ENCODE results near the gene RRAS2.
"Not testable (repeated sequence)": the region's sequence is repeated elsewhere in the genome, so short reads cannot be mapped to it uniquely, and the experiment has no call there.

Gene RRAS2

GRCh38 chr11:14357881-14358728 is 878 bp downstream of the RRAS2 start:
- H2BK5ac ChIP-seq (ENCODE audit: low read depth, low read length, poor library complexity), result peak overlapping the region; percentile 78
- H3K79me1 ChIP-seq (ENCODE audit: low read length), result peaks cover 7% of the 10 kb centered on the region
- H4K12ac ChIP-seq (ENCODE audit: low read depth, low read length), result peak overlapping the region; percentile 87
- H2BK120ac ChIP-seq (ENCODE audit: insufficient read depth, low read length, poor library complexity), result peak overlapping the region; percentile 64
- H2AFZ ChIP-seq (ENCODE audit: insufficient read depth, low read length, poor library complexity), result peak overlapping the region; percentile 86
- H2AK5ac ChIP-seq (ENCODE audit: low read length), result no peak overlapping the region
- peak overlapping the region; percentile 65 for H4K8ac ChIP-seq (ENCODE audit: low read depth, low read length)
- no peaks in the 10 kb centered on the region for H3K36me3 ChIP-seq (ENCODE audit: control insufficient read depth in 1 of 2, insufficient read depth in 2 of 2, low read length in 2 of 2)
- peak overlapping the region; percentile 91 for H3K4ac ChIP-seq (ENCODE audit: low read depth, low read length)
- no peak overlapping the region for H2BK12ac ChIP-seq (ENCODE audit: low read length)
- H3K9me3 ChIP-seq (ENCODE audit: insufficient read depth, low read depth, low read length), result no peaks in the 10 kb centered on the region
- H3K4me2 ChIP-seq (ENCODE audit: low read length), result peak overlapping the region; percentile 87
- DNase-seq, result peak; percentile 72 to 83
- peak overlapping the region; percentile 98 for H3K9ac ChIP-seq (ENCODE audit: low read length)
- peak overlapping the region; percentile 92 for H3K18ac ChIP-seq (ENCODE audit: low read length)
- WGBS (ENCODE audit: extremely low coverage, insufficient coverage, insufficient read length), result no CpG with 5 or more reads among the region's 73 CpGs
- H3K4me1 ChIP-seq (ENCODE audit: control insufficient read depth in 1 of 2, insufficient read depth in 2 of 2, low read length in 2 of 2), result peaks cover 0 to 2% of the 10 kb centered on the region in 2 experiments
- no peaks in the 10 kb centered on the region for H3K27me3 ChIP-seq (ENCODE audit: insufficient read depth, low read length)
- H3K14ac ChIP-seq (ENCODE audit: low read length), result peak overlapping the region; percentile 92
- H4K91ac ChIP-seq (ENCODE audit: low read depth, low read length), result peak overlapping the region; percentile 75
- H3K4me3 ChIP-seq (ENCODE audit: low read depth, low read length), result peak overlapping the region; percentile 99
- H3K23ac ChIP-seq (ENCODE audit: low read length), result no peak overlapping the region
- H3K27ac ChIP-seq (ENCODE audit: low read depth, low read length), result peak overlapping the region; percentile 91
- peaks cover 13% of the 10 kb centered on the region for H3K79me2 ChIP-seq (ENCODE audit: control insufficient read depth, insufficient read depth, low read length, poor library complexity)

- Histone ChIP-seq H3K23ac (ENCODE audit: low read length) (no peak overlapping the region), H2BK12ac (ENCODE audit: low read length) (no peak overlapping the region), H2AK5ac (ENCODE audit: low read length) (no peak overlapping the region), H3K4ac (ENCODE audit: low read depth, low read length) (peak overlapping the region; percentile 93), H3K4me1 (ENCODE audit: control insufficient read depth in 1 of 2, insufficient read depth in 2 of 2, low read length in 2 of 2) (peaks cover 0 to 2% of the 10 kb centered on the region in 2 experiments), H3K14ac (ENCODE audit: low read length) (no peak overlapping the region), H3K4me3 (ENCODE audit: low read depth, low read length) (no peak overlapping the region), H4K8ac (ENCODE audit: low read depth, low read length) (no peak overlapping the region), H3K36me3 (ENCODE audit: control insufficient read depth in 1 of 2, insufficient read depth in 2 of 2, low read length in 2 of 2) (no peaks in the 10 kb centered on the region), H3K79me2 (ENCODE audit: control insufficient read depth, insufficient read depth, low read length, poor library complexity) (peaks cover 14% of the 10 kb centered on the region), H3K27me3 (ENCODE audit: insufficient read depth, low read length) (no peaks in the 10 kb centered on the region), H3K4me2 (ENCODE audit: low read length) (no peak overlapping the region), H4K91ac (ENCODE audit: low read depth, low read length) (no peak overlapping the region), H2BK120ac (ENCODE audit: insufficient read depth, low read length, poor library complexity) (no peak overlapping the region), H2BK5ac (ENCODE audit: low read depth, low read length, poor library complexity) (no peak overlapping the region), H3K9me3 (ENCODE audit: insufficient read depth, low read depth, low read length) (no peaks in the 10 kb centered on the region), H3K9ac (ENCODE audit: low read length) (no peak overlapping the region), H3K18ac (ENCODE audit: low read length) (no peak overlapping the region), H3K79me1 (ENCODE audit: low read length) (peaks cover 7% of the 10 kb centered on the region), H3K27ac (ENCODE audit: low read depth, low read length) (no peak overlapping the region), H4K12ac (ENCODE audit: low read depth, low read length) (no peak overlapping the region), H2AFZ (ENCODE audit: insufficient read depth, low read length, poor library complexity) (no peak overlapping the region)
- no CpG with 5 or more reads among the region's 2 CpGs for WGBS (ENCODE audit: extremely low coverage, insufficient coverage, insufficient read length)
- DNase-seq, result no peak
These were observed 2.6 kb downstream of the RRAS2 start for GRCh38 chr11:14356342-14356741.

GRCh38 chr11:14354604-14355003 is 4.4 kb downstream of the RRAS2 start:
- not testable (repeated sequence) for H3K27me3 ChIP-seq (ENCODE audit: insufficient read depth, low read length); H4K91ac ChIP-seq (ENCODE audit: low read depth, low read length); H2AK5ac ChIP-seq (ENCODE audit: low read length); H3K14ac ChIP-seq (ENCODE audit: low read length); H3K9ac ChIP-seq (ENCODE audit: low read length); H3K4me3 ChIP-seq (ENCODE audit: low read depth, low read length); H3K27ac ChIP-seq (ENCODE audit: low read depth, low read length); H3K18ac ChIP-seq (ENCODE audit: low read length); H2BK12ac ChIP-seq (ENCODE audit: low read length); H2BK120ac ChIP-seq (ENCODE audit: insufficient read depth, low read length, poor library complexity); H3K36me3 ChIP-seq (ENCODE audit: control insufficient read depth in 1 of 2, insufficient read depth in 2 of 2, low read length in 2 of 2); H3K4me2 ChIP-seq (ENCODE audit: low read length); H3K9me3 ChIP-seq (ENCODE audit: insufficient read depth, low read depth, low read length); H3K4me1 ChIP-seq (ENCODE audit: control insufficient read depth in 1 of 2, insufficient read depth in 2 of 2, low read length in 2 of 2); H4K8ac ChIP-seq (ENCODE audit: low read depth, low read length); H2AFZ ChIP-seq (ENCODE audit: insufficient read depth, low read length, poor library complexity); H4K12ac ChIP-seq (ENCODE audit: low read depth, low read length); H2BK5ac ChIP-seq (ENCODE audit: low read depth, low read length, poor library complexity); H3K79me1 ChIP-seq (ENCODE audit: low read length); H3K23ac ChIP-seq (ENCODE audit: low read length)
- peak overlapping the region; percentile 46 for H3K4ac ChIP-seq (ENCODE audit: low read depth, low read length)
- WGBS (ENCODE audit: extremely low coverage, insufficient coverage, insufficient read length), result no CpG with 5 or more reads among the region's 7 CpGs
- peaks cover 17% of the 10 kb centered on the region for H3K79me2 ChIP-seq (ENCODE audit: control insufficient read depth, insufficient read depth, low read length, poor library complexity)
- peak; percentile 14 to 19 for DNase-seq

- Histone ChIP-seq H3K9me3 (ENCODE audit: insufficient read depth, low read depth, low read length) (no peaks in the 10 kb centered on the region), H2BK12ac (ENCODE audit: low read length) (no peak overlapping the region), H4K8ac (ENCODE audit: low read depth, low read length) (no peak overlapping the region), H3K4me2 (ENCODE audit: low read length) (no peak overlapping the region), H2AK5ac (ENCODE audit: low read length) (no peak overlapping the region), H2BK120ac (ENCODE audit: insufficient read depth, low read length, poor library complexity) (no peak overlapping the region), H3K36me3 (ENCODE audit: control insufficient read depth in 1 of 2, insufficient read depth in 2 of 2, low read length in 2 of 2) (no peaks in the 10 kb centered on the region), H3K27ac (ENCODE audit: low read depth, low read length) (no peak overlapping the region), H3K4me1 (ENCODE audit: control insufficient read depth in 1 of 2, insufficient read depth in 2 of 2, low read length in 2 of 2) (no peaks in the 10 kb centered on the region), H4K12ac (ENCODE audit: low read depth, low read length) (no peak overlapping the region), H2BK5ac (ENCODE audit: low read depth, low read length, poor library complexity) (no peak overlapping the region), H3K27me3 (ENCODE audit: insufficient read depth, low read length) (no peaks in the 10 kb centered on the region), H3K18ac (ENCODE audit: low read length) (no peak overlapping the region), H3K4me3 (ENCODE audit: low read depth, low read length) (no peak overlapping the region), H3K79me2 (ENCODE audit: control insufficient read depth, insufficient read depth, low read length, poor library complexity) (peaks cover 6% of the 10 kb centered on the region), H3K14ac (ENCODE audit: low read length) (no peak overlapping the region), H4K91ac (ENCODE audit: low read depth, low read length) (no peak overlapping the region), H3K4ac (ENCODE audit: low read depth, low read length) (peak overlapping the region; percentile 47), H3K79me1 (ENCODE audit: low read length) (no peaks in the 10 kb centered on the region), H3K9ac (ENCODE audit: low read length) (no peak overlapping the region), H3K23ac (ENCODE audit: low read length) (no peak overlapping the region), H2AFZ (ENCODE audit: insufficient read depth, low read length, poor library complexity) (no peak overlapping the region)
- no peak for DNase-seq
- WGBS (ENCODE audit: extremely low coverage, insufficient coverage, insufficient read length), result no CpG with 5 or more reads among the region's 3 CpGs
These were observed 8.2 kb downstream of the RRAS2 start for GRCh38 chr11:14350716-14351238.

Measured in trophoblast cell (in vitro differentiated cells and primary cell).